Endothelial cell of umbilical vein (primary cell): Measurements from ENCODE around the gene LRRC52.

ENCODE experiments used
- JUN ChIP-seq: IDR thresholded peaks from 2 replicates; pipeline ENCODE4 v1.6.1; 2011; ENCODE audit warnings: borderline replicate concordance, low read depth; ENCODE audit not compliant: insufficient read length, insufficient read depth
- POLR2A ChIP-seq: IDR thresholded peaks from 2 replicates; pipeline ENCODE4 v1.6.1; 2012; ENCODE audit warnings: low read depth, mild to moderate bottlenecking, control low read depth, low read length

DNA sequence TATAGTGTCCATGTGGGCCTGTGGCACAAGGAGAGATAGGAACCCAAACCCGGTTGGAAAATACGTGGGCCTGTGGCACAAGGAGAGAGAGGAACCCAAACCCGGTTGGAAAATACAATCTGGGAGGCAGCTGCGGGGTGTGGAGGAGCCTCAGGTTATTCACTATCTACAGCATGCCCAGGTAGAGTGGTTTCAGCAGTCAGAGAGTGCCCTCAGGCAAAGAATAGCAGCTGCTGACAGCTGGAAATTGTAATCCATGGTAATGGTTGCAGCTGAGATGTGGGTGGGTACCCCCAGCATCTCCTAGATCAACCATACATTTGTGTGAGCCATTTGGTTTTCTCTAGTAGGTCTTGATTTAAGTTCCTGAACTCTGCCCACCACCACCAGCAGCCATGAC is 61.4 kb downstream of the LRRC52 start:
- TF ChIP-seq POLR2A = no peak
- no peak for TF ChIP-seq JUN
